ENCODE results near the gene TEKT2.

The TEKT2 gene

DNA sequence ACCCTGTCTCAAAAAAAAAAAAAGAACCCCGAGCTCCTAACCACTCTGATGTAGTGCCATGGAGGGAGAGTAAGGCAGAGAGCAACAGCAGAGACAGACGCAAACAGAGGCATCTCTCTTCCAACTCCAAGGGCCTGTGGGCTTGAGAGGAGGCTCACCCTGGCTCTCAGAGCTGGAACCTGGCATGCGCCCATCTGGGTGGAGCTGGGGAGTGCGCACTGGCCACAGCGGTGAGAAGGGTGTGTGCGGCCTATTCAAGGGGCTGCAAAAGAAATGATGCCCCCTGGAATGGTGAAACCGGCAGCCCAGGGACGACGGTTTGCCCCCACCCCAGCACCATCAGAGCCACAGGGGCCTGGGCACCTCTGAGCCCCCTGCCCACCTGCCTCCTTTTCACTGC, 23.5 kb downstream of the TEKT2 start:
- no peak for DNase-seq

DNA sequence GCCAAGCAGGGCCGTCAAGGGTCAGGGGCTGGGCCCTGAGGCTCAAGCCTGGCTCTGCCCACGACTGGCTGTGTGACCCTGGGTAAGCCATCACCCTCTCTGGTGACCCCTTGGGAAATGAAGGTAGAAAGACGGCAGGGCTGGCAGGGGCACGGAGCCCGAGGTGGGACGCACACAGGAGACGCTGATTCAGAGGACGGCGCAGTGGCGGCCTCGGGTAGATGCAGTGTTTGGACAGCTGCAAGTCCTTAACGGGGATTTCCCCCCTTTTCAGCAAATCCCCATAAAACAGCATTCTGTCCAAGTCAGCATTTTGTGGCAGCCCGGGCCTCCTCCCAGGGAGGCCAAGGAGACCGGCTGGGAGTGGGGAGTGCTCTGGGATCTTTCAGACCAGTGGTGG, 24.4 kb downstream of the TEKT2 start:
- DNase-seq = no peak

DNA sequence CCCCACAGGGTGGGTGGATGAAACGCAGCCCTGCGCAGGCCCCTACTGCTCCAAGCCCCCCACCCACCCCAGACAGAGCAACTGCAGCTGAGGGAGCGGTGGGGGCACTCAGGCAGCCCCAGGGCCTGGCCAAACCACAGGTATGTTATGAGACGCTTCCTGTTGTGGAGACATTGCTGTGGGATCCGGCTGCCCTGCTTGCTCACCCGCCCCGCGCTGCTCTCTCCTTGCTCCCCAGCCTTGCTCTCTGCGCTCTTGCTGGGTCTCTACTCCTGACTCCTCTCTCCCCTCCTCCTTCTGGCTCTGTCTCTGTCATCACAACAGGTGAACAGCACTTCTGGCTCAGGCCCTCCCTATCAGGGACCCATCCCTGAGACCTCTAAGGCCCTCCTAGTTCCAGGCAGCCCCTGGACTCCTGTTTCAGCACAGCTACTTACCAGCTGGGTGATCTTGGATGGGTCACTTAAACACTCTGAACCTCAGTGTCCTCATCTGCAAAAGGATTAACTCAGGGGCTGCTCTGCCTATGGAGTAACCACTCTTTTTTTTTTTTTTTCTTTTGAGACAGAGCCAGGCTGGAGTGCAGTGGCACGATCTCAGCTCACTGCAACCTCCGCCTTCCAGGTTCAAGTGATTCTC, 25.3 kb downstream of the TEKT2 start:
- peak; percentile 49 to 60 for DNase-seq

DNA sequence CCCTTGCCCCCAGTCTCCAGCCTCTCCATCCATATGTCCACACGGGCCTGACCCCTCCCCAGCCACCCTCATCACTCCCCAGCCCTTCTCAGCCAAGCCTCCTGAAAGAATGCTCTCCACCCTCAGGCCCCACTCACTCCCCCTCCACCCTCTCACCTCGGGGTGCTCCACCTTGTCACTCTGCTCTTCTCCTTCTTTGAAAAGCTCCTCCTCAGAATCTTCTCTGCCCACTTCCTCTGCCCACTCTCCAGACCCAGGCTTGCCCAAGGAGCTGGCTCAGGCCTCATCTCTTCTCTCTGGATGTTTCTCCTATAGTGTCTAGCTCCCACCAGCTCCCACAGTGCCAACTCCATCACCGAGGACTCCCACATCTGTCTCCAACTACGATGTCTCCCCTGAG, 27.3 kb downstream of the TEKT2 start:
- DNase-seq = no peak

DNA sequence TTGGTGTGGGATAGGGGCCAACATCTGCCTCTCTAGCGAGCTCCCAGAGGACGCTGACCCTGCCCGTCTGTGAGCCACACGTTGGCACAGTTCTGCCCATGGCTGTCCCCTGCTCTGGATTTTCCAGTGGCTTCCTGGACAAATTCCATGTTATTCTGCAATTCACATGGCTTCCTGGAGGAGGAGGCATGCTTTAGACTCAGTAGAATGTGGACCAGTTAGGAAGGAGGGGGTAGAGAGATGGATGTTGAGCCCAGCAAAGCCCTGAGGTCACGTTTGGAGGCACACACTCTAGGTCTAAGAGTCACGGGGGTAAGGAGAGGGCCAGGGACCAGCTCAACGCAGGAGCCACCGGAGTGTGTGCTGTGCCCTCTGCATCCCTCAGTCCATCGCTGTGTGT, 28.9 kb downstream of the TEKT2 start:
- no peak for DNase-seq

DNA sequence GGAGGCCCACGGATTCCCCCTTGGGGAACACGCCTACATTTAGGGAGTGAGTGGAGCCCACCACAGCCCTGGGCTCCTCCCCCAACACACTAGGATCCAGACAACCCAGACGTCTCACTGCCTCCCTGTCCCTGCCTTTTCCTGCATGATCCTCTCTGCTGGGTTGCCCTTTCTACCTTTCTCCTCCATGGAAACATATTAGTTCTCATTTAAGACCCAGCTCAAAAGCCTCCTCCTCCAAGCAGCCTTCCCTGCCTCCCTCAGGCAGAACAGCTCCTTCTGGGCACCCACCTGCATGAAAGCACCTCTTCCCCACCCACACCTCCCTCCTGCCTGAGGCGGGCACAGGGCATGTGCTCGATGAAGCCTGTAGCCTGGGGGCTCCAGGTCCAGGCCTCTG, 30.5 kb downstream of the TEKT2 start:
- DNase-seq = no peak

DNA sequence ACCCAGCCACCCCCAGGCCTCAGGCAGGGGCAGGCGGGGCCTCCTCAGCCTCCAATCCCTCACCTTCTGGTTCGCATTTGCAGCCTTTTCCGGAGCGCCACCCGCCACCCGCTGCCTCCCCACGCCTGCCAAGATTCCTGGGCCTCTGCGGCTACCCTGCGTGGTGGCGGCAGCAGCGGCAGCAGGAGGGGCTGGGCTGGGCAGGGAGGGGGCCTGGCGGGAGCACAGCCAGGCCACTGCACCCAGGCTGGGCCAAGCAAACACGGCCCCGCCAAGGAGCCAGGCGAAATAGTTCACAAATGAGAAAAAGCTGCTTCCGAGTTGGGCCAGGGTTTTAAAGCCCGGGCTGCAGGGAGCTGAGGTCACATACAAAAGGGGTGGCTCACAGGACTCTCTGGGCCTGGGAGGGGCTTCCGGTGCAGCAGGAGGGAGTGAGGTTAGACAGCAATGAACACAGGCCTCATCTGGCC, 31.3 kb downstream of the TEKT2 start:
- DNase-seq = no peak

DNA sequence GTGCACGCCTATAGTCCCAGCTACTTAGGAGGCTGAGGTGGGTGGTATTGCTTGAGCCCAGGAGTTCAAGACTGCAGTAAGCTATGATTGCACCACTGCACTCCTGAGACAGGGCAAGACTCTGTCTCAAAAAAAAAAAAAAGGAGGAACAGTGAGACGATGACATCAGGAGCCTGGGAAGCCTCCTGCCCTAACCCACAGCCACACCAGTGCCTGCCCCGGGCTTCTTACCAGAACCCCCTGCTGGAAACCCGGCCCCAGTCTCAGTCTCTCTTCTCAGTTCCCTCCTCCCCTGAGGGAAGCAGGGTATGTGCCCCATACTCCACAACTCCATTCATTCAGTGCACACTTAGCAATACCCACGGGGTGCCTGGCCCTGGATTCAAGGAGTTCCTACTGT, 32.0 kb downstream of the TEKT2 start:
- no peak for DNase-seq

DNA sequence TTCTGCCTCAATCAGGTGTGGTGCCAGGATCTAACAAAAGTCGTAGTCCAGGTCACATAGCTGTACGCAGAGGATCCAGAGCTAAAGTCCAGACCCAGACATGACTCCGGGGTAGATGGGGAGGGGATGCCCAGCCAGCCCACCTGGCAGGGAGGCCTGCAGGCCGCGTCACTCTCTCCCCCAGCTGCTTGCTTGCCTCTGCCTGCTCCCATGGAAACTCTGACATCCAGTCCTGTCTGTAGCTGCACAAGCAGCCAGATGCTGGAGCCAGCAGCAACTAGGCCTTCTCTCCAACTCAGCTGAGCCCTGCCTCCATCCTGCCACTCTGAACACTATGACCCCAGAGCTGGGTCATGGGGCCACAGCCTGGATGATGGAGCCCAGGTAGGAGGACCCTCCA, 33.0 kb downstream of the TEKT2 start:
- no peak for DNase-seq

DNA sequence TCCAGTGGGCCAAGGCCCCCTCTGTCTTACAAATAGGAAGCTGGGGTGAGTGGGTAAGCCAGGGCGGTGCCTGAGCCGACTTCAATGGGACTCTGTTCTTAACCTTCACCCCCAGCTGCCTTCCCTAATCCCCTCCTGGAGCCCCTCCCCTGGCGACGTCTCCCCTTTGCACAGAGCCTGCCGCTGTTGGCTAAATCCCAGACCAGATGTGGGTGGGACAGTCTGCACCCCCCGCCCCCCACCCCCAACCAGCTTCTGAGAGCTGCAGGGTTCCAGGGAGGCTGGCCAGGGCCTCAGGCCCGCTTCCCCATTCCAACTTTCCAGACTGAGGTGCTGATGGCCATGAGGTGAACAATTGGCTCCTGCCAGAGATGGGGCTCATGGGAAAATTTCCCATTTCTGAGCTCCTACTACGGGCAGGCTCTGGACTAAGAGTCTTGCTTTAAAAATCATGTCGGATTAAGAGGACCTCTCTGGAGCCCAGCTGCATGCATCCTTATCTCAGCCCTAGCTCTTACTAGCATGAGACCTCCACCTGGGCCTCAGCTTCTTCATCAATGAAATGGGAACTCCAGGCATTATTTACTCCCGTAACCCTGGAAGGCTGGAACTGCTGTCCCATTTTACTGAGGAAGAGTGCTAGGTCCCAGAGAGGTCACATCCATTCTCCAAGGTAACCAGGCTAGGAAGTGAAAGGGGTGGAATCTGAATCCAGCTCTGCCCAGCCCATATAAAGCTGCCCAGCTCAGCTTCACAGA, 34.7 kb downstream of the TEKT2 start:
- no peak for DNase-seq

DNA sequence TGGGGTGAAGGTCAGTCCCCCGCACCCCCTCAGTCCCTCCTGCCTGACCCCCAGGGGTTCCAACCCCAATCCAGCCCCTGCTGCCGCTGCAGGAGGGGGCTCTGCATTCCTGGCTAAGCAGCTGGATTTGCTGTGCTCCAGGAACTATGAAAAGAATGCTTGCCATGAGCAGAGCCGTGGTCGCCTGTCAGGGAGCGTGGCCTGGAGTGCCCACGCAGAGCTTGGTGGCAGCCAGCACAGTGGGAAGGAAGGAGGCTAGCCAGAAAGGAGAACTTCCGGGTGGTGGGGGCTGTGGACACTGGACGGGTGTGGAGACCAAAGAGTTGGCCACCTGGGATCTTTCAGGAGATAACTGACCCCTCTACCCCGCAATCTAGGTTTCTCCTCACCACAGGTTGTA, 35.6 kb downstream of the TEKT2 start:
- no peak for DNase-seq

DNA sequence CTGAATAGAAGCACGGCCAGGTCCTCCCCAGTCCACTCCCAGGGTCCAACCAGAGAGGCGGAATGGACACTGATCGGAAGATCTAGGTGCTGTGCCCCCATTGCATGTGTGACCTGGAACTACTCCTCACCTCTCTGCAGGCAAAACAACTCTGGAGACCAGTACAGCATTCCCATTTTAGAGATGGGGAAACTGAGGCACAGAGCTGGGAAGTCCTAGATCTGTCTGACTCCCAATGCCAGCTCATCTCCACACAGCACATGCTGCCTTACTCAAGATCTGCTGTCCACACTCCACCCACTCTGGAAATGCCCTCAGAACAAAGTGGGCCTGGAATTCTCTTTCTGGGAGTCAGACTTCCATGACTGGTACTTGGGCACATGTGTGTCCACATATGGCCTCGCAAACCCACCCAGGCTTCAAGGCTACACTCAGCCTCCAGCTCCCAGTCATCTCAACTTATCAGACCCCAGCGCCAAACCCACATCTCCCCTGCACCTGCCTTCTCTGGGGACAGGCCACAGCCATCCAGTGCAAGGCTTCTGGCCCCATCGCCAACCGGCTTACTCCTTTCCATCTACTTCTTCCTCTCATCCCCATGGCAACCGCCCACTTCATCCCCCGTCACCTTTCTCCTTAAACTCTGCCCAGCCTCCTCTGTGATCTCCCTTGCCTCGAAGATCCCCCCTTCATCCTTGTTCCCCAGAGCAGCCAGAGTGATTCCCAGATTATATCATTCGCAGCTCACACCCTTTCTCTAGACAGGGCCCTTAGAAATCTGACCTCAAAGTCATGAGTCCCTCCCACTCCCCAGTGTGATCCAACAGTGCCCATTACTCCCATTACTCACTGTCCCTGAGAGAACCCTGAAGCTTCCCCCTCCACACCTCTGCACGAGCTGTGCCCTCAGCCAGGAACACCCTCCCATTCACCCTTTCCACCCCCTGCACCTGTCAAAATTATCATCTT, 38.5 kb downstream of the TEKT2 start:
- no peak for DNase-seq

DNA sequence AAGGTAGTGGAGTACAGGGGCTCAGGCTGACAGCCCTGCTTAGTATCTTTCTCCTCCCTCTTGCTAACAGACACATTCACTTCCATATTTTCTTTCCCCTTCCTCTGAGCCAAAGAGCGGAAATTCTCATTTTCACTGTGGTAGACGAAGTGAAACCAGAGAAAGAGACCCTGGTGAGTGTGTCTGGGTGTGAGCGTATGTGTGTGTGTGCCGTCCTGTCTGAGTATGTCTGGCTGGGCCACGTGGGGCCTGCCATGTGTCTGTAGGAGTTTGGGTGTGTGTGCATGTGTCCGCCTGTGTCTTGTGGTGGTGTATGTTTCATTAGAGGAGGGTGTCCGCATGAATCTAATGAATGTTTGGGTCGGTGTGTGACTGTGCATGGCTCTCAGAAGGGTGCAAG, 39.5 kb downstream of the TEKT2 start:
- no peak for DNase-seq

DNA sequence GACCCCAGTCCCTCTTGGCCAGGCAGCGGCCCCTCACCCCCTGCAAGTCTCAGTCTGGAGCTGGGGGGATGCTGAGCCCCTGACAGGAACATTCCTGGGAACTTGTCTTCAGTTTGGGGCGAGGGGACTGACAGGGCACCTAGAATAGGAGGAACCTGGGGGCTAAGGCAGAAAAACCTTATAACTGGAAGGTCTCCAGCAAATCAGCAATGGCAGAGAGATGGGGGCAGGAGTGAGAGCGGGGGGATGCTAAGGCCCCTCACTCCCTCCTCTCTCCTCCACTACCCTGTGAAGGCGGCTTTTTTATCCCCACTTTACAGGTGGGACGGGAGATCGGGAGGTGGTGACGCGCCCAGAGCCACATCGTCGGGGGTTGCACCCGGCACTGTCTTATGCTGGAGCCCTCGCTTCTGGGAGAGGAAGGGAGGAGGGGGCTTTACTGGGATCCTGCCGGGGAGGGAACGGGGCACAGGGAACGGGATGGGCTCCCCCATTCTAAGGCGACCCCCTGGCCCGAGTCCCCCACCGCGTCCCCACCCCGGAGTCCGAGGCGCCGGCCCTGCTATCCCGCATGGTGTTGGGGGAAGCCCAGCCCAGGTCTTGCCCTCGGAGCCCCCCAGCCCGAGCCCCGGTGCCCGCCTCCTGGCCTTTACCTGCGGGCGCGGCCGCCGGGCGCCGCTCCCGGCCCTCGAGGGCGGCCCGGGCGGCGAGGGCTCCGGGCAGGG, 40.7 kb downstream of the TEKT2 start:
- DNase-seq = no peak

DNA sequence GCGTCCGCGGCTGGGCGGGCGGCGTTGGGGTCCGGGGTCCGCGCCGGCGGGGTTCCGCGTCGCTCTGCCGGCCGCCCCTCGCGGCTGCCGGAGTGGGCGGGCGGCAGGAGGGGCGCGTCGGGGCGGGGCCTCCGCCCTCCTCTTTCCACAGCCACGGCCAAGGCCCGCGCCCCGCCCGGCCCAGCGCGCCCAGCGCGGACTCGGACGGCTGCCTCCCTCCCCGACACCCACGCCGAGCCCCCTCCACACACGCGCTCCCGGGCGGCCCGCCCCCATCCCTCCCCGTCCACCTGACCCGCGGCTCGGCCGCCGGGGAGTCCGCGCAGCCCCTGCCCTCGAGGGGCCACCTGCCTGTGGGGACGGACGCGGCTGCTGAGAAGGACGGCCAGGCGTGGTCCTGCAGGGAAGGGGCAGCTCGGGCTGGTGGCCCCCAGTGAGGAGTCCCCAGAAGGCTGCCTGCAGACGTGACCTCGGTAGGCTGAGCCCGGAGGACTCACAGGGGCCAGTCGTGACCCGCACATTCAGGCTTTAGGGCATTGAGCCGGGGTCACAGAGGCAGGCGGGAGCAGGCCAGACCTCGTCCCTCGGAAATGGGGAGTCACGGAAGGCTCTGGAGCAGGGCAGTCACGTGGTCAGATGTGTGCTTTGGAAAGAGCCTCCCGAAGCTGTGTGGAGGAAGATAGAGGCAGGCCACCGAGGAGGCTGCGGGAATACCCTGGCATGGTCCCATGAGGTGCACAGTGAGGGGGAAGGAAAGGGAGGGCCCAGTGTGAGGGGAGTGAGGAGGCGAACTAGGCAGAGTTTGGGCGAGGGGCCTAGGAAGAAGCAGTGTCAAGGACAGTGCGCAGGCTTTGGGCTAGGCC, 41.5 kb downstream of the TEKT2 start, which contains the start of gene COL8A2:
Gene COL8A2, minus strand, starts transcription at position 94 of the 863 bp plus-strand sequence. CDS start 24,980 bp downstream, outside the sequence.
- DNase-seq = no peak

DNA sequence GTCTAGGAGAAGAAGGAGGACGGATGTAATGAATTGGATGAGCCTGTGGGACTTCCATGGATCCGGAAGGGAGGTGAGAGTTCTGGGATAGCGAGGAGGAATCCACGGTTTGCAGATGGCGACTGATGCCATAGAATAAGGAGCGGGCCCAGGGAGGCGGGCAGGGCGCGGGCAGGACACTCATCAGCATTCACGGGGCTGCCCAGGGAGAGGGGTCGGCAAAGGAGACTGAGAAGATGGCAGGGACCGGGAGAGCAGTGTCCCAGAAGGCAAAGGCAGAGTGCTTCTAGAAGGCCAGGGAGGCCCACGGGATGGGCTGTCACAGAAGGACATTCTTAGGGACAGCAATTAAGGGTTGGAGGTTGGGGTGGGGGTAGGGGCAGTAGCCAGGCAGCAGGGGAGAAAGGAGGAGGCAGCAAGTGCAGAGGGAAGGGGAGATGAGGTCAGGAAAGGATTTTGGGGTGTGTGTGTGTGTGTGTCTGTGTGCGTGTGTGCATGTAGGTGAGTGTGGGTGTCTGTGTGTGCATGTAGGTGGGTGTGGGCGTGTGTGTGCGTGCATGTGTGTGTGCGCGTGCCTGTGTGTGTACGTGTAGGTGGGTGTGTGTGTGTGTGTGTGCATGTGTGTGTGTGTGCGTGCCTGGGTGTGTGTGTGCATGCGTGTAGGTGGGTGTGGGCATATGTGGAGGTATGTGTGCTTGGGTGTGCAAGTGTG, 42.3 kb downstream of the TEKT2 start:
- DNase-seq = no peak

DNA sequence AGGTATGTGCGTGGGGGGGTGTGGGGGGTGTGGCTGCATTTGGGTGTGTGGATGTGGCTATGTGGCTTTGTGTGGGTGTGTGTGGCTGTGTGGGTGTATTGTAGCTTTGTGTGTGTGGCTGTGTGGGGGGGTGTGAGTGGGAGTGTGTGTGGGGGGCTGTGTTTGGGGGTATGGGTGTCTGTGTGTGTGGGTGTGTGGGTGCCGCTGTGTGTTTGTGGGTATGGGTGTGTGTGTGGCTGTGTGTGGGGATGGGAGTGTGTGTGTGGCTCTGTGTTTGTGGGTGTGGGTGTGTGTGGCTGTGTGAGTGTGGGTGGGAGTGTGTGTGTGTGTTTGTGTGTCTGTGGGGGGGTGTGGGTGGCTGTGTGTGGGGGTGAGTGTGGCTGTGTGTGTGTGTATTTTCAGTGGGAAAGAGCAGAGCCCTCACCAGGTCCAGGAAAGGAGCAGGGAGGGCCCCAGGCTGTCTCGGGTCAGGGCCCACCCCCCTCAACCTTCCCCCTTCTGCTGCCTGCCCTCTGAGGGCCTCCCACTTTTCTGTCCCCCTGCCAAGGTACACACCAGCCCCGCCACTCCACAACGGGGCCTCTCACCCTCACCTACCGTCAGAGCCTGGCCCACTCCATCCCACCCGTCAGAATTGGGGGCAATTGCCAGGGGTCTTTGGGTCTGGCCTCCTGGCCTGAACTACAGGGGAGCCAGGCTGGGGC, 43.1 kb downstream of the TEKT2 start:
- no peak for DNase-seq

DNA sequence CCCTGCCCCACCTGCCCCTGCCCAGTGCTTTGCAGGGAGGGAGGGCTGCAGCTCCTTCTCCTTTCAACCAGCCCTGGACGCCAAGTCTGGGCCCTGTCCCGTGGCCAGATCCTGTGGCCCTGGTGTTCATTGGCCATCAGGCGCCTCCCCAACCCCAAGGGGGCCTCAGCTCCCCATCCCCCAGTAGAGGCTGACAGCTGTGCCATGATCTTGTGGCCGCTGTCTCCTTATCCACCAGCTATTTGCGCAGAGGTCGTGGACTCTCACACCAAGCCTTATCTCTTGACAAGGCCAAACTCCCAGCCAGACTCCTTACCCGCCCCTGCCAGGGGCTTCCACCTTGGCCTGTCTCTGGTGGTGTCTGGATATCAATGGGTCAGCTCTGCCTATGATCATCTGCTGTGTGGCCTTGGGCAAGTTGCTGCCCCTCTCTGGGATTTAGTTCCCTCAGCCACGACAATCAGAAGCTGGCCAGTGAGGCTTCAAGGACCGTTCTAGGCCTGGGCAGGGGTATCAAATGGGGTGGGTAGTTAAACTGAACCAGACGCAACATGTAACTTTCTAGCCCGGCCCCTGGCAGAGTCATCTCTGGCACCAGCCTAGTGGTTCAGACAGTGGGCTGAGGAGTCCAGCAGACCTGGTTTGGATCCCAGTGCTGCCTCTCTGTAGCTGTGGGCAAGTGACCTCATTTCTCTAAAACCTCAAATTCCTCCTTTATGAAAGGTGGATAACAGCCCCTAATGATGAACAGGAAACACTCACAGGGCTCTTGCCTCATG, 44.4 kb downstream of the TEKT2 start:
- DNase-seq = no peak

DNA sequence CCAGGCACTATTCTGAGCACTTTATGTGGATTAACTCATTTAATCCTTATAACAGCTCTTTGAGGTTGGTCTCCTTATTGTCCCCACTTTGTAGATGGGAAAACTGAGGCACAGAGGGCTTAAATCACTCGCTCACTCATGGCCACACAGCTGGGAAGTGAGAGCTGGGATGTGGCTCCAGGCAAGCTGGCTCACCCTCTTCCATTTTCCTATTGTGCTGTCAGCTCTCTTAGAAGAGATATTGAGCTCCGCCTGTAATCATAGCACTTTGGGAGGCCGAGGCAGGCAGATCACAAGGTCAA, 45.0 kb downstream of the TEKT2 start:
- DNase-seq = no peak

DNA sequence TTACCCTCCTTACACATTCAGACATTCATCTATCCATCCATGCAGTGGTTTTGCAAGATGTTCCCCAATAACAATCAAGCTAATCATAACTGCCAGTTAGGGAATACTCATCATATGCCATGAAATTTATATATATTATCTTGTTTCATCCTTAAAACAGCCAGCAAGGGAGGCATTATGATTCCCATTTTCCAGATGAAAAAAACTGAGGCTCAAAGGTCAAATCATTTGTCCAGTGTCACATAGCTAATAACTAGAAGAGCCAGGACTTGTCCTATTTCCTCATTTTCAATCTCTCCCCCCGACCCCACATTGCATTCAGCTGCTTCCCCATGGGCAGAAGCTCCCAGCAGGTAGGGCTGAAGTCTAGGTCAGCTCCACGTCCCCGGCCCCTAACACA, 48.1 kb downstream of the TEKT2 start:
- no peak for DNase-seq

All from activated T-cell treated with anti-CD3 and anti-CD28 coated beads, Interleukin-2, amount 50 U/mL, for 48 hours (primary cell).